Gastrocnemius medialis (tissue), 4 donors: ENCODE results near the gene IL24.
"Not testable (repeated sequence)": the region's sequence is repeated elsewhere in the genome, so short reads cannot be mapped to it uniquely, and the experiment has no call there.

Experiments used
- CTCF ChIP-seq, 5 experiments: fragments of 450-650 bp in 3 of 5; fragments of 200-600 bp in 2 of 5; sonication (generic) in 2 of 5; IDR thresholded peaks in 4 of 5; conservative IDR thresholded peaks in 1 of 5; 1 replicate in 4 of 5; 2 replicates in 1 of 5; pipeline ENCODE4 v1.5.1; 2016 to 2019; ENCODE audit warnings: antibody characterized with exemption in 5 of 5, mild to moderate bottlenecking in 3 of 5, moderate library complexity in 3 of 5
- POLR2A ChIP-seq, 2 donors: fragments of 450-650 bp; IDR thresholded peaks; one replicate each; pipeline ENCODE4 v1.6.1; 2017; ENCODE audit warnings: antibody characterized with exemption in 2 of 2, mild to moderate bottlenecking in 2 of 2, moderate library complexity in 2 of 2

DNA sequence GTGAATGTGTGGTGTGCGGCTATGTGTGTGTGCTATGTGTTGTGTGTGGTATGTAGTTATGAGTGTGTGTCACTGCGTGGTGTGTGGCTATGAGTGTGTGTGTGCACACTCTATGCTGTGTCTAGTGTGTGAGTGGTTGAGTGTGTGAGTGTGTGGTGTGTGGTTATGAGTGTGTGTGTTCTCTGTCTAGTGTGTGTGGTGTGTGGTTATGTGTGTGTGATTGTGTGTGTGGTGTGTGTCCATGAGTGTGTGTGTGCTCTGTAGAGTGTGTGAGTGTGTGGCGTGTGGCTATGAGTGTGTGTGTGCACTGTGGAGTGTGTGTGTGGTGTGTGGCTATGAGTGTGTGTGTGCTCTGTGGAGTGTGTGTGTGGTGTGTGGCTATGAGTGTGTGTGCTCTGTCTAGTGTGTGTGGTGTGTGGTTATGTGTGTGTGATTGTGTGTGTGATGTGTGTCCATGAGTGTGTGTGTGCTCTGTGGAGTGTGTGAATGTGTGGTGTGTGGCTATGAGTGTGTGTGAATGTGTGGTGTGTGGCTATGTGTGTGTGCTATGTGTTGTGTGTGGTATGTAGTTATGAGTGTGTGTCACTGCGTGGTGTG lies 26.8 kb downstream of the IL24 start:
- TF ChIP-seq CTCF (IDR thresholded peaks at IDR 0.05 in 4 of 5, conservative IDR thresholded peaks at IDR 0.05 in 1 of 5); POLR2A (IDR thresholded peaks at IDR 0.05): not testable (repeated sequence)
